ENCODE measurements around the gene EFR3B.

The EFR3B gene

DNA sequence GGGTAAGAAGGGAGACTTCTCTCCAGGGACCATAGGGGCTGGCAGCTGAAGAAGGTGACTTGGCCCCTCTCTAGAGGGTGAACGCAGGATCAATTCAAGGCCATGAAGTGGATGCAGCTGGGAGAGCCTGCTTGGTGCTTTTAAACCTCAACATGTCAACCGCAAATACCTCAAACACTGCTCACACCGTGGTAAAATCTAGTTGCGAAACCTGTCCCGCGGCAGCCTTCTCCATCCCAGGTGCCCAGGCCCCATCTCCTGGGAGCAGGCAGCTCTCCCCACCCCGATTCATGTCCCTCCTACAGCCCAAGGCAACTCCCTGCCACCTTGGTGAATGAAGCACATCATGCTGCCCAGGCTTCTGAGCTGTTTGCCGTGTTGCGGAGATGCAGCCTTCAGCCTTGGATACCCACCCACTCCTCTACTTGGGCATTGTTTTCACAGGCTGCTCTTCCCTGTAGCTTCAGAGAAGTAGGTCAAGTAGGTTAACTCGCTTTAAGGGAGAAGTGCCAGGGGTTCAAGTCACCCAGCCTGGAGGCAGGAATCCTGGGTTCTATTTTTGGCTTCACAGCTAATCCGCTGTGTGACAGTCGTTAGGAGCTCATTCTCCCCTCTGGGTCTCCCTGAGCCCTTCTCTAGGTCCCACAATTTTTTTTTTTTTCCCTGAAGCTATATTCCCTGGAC, 6.2 kb upstream of the EFR3B start:
- DNase-seq, result peak; percentile 16

DNA sequence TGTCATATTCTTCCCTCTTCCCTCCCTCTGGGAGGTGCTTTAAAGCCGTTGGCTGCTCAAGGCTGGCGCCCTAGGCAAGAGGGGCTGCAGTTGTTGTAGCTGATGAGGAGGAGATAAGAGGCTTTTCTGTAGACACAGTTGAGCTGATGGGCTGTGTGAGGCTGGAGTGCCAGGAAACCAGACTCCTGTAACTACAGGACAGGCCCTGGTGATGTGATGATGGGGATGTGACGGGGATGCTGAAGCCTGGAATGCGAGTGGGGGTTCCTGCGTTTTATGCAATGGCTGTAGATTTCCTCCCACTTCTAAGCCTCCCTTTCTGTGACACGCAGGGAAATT, 5.7 kb upstream of the EFR3B start:
- peak; percentile 25 for DNase-seq

DNA sequence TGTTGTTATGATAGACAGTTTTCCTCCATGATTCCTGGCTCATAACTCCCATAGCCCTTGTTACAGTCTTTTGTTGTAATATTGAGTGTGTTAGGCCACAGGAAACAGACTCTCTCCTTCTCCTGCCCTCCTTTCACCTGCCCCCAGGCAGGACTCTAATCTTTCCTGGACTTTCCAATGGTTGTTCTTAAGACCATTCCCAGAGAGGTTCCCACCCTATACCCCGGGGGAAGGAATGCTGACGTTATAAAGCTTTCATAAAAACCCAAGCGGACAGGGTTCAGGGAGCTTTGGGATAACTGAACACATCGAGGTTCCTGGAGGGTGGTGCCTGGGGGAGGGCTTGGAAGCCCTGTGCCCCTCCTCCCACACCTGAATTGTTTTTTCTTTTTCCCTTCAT, 2.8 kb upstream of the EFR3B start:
- no peak for DNase-seq

DNA sequence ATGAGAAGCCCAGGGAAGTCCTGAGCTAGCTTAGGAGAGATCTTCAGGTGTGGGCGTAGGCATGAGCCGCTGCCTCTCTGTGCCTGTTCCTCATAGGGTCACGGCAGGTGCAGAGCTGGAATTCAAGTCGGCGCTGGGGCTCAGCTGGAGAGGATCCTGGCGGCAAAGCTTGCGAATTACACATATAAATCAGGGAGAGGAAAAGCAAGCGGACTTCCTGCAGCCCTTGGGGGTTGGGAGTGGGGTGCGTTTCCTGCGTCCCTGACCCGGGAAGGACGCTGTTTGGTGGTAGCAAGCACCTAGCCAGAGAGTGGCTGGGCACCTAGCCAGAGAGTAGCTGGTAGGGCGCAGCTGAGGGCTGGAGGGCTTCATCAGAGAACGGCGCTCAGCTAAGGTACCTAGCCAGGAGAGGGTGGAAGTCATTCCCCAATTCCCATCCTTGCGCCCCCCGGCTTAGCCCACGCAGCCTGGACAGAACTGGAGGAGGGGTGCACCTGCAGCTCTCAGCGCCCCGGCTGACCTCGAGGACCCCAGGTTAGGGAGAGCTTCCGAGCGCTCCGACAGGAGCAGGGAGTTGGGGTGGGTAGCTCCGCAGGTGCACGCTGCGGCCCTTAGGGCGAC, 459 bp upstream of the EFR3B start:
- DNase-seq, result peak; percentile 87

DNA sequence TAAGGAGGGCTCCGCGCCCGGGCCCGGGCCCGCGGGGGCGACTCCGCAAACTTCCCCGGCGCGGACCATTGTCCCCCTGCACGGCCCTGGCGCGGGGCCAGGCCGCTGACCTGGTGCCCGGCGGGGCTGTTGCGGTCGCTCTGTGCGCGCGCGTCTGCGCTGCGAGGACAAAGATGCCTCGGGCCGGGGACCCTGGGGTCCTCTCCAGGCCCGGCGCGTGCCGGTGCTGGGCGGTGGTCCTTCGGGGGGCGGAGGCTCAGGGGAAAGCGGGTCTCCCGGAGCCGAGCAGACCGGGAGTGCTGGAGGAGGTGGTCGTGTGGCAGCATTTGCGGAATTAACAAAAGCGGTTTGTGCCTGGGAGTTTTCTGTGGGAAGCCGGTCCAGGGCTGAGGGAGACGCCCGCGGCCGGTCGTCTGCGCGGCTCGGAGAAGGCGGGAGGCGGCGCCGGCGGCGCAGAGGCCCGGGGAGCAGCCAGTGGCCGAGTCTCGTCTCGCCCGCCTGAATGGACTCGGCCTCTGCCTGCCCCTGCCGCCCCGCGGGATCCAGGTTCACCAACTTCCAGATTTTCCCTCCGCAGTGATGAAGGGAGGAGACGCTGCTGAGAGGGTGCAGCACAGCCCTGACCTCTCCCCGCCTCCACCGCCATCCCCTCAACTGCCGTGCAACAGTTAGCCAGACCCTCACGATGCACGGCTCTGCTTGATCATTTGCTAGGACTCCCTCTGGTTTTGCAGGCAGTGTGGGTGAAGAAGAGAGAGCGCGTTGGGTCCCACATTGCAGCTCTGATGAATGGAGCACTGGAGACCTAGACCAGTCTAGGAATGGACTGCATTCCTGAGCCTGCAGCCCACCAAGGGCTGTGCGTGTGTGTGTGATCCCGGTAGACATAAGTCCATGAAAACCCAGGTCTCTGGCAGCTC, 705 bp downstream of the EFR3B start:
- DNase-seq, result peak; percentile 48

DNA sequence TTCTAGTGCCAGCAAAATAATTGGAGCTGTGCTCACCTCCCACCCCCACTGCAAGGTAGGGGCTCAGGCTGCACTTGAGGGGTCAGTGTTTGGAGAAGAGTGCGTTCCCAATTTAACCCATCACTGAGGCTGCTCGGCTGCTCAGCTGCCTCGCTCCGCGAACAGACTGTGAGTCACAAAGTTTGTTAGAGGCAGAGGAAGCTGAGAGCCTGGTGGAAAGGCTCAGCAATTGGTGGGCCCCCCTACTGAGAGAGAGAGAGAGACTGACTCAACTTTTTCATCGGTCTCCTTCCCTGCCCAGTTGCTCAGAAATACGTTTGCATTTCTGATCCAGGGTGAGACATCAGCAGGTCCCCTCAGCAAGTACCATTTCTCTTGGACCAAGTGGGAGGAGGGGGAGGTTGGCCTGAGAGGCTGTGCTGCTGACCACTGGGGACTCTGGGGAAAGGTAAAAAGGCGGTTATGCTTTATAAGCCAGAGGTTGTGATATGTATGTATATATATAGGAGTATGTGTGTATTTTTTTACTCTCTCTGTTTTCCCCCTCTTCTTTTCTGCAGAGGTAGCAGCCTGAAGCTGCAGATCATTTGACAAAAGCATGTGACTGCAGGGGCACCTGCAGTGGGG, 1.5 kb downstream of the EFR3B start:
- no peak for DNase-seq

DNA sequence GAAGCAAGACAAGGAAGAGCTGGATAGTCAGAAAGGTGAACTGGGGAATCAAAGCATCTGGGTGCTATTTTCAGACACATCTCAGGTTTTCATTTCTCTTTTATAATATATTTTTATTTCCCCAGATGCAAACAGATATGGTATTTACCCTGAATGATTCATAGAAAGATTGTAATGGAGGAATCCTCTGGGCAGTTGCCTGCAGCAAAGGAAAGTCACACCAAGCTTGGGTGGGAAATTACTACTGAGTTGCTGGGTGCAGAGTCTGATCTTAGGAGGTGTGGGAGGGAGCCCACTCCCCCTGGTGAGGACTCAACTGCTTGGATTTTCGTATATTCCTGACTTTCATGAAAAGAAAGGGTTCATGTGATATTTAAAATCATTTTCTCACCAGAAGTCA, 2.1 kb downstream of the EFR3B start:
- no peak for DNase-seq

DNA sequence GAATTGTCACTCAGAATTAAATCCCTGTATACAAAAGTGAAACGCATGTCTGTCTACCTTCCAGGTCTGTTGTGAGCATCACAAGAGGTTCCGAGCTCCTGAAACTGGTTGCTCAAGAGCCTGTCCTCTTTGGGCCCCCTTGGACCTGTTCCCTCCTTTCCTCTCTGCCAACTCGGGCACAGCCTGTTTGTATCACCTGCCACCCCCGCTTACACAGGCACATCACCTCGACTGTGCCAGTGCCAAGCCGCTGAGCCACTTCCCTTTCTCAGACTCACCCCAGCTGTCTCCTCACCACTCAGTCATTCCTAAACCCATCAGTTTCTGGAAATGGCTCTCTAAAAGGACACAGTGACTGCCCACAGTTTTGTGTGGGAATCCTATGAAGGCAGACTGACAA, 3.1 kb downstream of the EFR3B start:
- no peak for DNase-seq

DNA sequence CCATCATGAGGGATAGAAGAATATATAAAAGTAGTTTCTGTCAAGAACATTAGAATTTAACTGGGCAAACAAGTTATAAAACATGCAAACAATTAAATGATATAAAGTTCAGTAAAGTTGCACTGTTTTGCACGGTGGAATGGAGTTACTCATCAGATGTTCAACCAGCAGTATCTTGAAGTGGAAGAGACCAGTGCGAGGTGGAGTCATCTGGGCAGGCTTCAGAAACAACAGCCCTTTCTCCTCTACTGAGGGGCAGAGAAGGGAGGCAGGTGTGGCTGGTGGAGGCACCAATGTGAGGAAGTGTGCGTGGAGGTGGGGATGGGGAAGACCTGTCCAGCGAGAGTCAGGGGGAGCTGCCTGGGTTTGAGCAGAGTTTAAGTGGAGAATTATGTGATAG, 7.5 kb downstream of the EFR3B start:
- DNase-seq, result no peak

DNA sequence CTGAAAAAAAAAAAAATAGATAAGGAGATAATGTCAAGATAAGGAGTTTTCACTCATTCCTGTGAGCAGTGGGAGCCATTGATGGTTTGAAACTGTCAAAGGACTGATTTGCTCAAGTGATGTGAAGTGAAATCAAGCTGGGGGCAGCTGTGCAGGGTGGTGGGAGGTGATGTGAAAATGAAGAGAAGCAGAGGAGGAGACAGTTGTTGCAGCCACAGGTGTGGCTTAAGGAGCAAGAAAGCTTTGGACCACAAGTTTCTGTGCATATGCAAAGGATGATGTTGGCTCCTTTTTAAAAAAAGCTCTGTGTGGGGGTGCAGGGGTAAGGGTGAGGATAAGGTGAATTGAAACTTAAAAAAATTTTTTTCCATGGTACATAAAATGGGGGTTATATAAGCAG, 8.3 kb downstream of the EFR3B start:
- no peak for DNase-seq

DNA sequence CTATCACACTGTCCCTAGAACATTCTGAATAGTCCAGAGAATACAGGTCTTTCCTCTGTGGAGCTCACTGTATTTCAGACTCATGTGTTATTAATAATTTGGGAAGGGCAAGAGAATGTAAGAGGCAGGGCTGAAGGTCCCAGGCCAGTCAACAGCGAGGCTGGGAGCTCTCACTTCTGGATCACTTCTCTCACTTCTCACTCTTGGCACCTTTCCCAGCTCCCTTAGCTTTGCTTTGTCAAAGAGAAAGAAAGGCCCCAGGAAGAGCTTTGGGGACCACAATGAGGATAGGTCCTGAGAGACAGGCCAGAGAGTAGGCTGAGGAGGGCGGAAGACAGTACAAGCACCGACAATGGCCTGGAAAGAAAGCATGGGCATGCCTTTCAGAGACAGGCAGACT, 11.2 kb downstream of the EFR3B start:
- no peak for DNase-seq

DNA sequence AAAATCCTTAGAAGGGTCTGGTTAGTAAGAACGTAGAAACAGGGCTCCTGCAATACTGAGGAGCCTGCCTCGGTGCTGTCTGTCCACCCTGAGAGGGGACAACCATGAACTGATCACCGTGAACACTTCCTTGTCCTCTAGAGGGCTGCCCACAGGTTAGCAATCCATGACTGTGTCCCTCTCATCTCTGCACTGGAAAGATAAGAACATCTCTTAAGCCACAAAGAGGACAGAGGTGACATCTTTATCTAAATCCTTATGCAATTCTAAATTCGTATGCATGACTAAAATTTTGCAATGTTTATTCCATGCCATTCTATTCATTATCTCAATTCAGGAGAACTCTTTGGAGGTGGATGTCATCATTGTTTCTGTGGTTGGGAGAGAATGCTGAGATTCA, 12.8 kb downstream of the EFR3B start:
- no peak for DNase-seq

DNA sequence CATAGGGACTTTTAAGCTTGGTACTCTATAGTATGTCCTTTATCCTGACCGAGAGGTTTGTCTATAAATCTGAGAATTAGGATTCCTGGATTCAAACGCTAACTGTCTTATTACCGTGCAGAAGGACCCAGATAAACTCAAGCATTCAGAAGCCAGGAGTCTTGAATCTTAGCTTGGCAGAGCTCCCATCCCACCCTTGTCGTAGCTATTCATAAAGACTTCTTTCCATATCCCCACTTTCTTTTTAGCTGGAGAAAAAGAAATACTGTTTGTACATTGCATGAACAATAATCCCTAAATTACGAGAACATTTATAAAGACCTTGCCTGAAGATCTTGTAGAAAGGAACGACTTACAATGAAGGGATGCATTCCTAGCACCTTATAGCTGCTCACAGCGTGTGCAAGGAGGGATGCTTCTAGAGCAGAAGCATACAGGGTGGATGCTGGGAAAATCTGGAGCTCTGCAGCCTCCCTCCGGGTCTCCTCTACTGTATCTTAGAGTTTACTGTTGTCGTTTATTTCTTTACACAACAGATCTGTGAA, 13.6 kb downstream of the EFR3B start:
- no peak for DNase-seq

DNA sequence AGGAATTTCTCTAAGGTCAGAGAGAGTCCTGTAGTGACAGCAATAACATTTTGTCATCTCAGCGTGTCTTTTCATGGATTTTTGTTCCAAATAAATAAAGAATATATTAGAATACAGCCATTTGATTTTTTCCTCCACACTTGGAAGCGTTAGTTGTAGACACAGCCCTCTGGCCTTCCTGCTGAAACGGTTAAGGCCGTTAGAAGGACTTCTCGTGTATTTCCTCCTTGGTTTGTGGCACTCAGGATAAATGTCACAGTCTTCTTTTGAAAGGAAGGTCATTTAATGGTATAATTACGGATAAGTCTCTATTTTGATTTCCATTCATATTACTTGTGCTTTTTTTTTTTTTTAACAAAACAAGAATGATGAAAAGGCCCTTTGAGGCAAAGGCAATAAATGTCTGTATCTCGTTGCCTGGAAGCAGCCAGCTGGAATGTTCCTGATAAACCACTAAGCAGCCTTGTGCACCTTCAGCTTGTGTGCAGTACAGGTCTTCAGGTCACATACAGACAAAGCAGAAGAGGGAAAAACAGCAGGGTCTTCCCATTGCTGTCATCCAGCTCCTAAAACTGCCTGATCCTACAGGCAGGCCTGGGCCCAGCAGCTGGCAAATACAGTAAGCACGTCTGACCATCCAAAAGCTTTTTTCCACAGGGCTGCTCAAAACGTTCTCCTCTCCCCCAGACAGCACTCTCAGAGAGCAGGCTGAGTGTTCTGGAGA, 14.4 kb downstream of the EFR3B start:
- no peak for DNase-seq

DNA sequence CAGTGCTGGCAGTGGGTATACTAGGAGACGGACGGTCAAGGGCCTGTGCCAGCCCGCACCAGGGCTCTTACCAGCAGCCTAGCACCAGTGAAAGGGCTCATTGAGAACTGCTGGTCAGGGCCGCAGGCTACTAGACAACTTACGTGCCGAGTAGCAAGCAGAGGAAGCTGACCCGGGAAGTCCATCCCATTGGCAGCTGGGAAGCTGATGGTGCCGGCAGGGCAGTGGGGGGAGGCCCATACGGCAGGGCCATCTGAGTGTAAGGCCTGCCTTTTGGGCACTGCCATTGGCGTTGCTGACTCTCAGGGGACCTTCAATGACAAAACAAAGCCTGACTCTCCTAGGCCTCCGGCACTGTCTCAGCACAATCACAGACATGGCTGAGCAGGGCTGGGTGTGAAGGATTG, 20.6 kb downstream of the EFR3B start:
- DNase-seq, result peak; percentile 24

DNA sequence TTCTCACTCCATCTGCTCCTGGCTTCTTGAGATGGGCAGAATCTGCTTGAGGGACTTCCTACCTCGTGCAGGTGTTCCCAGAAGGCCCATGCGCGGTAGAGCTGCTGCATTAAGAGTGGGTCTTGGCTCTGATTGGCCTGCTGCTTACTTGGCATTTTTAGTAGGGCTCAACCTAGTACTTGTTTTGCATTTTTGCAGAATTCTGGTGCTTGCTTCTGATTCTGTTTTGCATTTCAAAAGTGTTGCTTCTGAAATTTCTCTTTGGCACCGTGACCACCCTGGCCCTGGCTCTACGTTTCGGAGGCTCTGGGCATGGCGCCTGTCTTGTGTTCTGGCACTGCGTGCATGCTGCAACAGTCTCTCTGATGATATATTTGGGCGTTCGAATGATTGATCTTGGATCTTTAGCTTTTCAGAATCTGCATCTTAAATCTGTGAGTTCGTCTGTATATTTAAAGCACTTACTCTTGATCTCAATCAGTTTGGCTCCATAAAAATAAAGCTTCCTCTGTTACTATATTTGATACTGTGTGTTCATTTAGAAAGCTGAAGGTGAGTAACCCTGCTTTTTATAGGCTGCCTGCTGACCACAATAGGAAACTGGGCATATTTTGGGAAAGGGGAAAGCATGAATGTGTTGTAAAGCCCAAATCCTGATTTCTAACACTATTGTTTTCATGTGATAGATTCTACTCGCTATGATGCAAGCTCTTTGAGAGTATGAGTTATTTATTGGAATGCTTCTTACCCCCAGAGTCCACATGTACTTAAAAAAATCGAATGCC, 22.2 kb downstream of the EFR3B start:
- DNase-seq, result no peak

DNA sequence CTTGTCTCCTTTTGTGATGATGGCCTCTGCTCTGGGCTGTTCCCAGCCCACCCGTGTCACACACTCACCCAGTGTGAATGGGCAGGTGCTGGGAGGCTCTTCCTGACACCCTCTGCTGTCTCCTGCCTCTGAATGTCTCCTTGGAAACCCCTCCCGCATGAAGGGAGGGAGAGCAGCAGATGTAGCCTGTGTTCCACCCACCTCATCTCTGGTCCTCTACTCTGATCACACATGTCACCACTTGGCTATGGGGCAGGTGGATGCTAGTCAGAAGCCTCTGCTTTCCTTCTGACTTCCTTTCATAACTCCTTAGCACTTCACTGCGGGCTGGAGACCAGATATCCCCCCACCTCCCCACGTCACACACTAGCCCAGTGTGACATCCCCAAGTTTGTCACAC, 23.9 kb downstream of the EFR3B start:
- no peak for DNase-seq

DNA sequence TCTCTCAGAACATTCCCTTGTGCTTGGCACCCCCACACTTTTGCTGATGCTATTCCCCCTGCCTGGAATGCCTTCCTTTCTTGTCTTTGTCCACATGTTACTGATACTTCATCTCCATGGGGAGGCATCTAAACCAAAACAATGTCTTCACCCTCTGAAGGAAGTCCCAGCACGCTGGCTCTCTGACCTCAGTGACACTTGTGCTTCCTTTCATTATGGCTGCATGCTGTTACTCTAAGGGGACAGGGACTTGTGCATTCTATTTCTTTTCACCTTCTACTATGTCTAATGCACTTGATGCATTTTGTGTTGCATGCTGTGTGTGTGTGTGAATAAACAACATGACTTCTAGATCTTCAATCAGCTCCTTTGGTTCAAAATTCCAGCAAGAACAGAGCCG, 24.6 kb downstream of the EFR3B start:
- DNase-seq, result no peak

DNA sequence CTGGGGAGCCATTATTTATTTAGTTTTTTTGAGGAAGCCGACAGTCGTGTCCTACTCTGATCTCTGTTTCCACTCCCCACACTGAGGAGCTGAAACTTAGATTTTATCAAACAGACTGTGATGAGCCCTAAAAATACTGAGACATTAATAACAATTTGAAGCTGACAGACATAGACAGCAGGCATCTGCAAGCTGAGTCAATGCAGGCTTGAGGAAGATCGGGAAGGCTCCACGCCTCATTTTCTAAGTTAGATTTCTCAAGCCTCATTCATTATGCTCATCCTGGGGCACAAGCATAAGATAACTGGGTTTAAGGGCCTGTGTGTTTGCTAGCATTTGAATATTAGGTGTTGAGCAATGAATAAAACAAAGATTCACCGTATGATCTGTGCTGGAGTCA, 26.3 kb downstream of the EFR3B start:
- no peak for DNase-seq

DNA sequence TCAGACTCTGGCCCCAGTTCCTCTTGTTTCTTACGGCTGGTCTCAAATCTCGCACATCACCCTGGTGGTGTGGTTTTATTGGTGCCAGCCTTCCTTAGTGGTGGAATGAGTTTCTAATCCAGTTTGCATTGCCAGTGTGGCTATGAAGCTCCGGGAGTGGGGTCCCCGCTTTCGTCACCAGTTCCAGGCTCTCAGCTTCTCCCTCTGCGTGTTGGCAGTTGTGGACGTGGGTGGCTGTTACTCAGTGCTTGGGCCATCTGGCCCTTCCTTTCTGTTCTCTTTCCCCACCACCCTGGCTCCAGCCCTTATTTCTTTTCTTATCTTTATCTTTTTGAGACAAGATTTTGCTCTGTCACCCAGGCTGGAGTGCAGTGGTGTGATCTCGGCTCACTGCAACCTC, 30.1 kb downstream of the EFR3B start:
- no peak for DNase-seq

DNA sequence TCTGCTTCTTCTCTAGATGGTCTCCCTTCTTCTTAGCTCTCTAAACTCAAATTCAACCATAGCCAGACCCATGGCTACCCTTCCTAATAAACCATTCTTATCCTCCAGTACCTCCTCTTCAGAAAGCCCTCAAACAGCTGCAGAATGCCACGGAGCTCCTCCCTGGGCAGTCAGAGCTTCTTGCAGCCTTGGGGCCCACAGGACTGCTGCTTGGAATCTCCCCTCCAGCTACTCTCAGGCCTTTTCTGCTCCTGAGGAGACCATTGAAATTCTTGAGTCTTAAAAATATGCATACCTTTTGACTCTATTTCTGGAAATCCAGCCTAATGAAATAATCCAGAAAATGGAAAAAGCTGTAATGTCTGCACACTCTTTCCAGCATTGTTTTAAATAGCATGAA, 30.7 kb downstream of the EFR3B start:
- no peak for DNase-seq

DNA sequence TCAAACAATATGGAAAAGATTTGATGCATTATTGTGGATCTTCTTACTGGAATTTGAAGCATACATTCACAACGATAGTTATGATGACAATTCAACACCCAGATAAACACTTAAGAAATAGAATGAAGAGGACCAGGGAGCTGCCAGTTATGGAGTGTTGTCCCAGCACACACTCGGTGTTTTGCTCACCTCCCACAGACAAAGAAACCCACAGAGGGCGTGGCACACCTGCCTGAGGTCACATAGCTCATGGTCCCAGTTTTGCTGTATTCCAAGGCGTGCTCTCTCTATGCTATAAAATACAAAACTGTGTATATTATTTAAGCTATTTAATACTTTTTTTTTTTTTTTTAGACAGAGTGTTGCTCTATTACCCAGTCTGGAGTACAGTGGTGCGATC, 31.1 kb downstream of the EFR3B start:
- DNase-seq, result peak; percentile 47
